Measurements from ENCODE around the gene NAB1. TPM values are rescaled to one million over a fixed set of nuclear protein-coding genes. Genes with fewer than 3 reads are reported as not detected.

Gene NAB1
- total RNA-seq, 2 experiments from 2014 or later: 23.0 to 24.8 TPM

DNA sequence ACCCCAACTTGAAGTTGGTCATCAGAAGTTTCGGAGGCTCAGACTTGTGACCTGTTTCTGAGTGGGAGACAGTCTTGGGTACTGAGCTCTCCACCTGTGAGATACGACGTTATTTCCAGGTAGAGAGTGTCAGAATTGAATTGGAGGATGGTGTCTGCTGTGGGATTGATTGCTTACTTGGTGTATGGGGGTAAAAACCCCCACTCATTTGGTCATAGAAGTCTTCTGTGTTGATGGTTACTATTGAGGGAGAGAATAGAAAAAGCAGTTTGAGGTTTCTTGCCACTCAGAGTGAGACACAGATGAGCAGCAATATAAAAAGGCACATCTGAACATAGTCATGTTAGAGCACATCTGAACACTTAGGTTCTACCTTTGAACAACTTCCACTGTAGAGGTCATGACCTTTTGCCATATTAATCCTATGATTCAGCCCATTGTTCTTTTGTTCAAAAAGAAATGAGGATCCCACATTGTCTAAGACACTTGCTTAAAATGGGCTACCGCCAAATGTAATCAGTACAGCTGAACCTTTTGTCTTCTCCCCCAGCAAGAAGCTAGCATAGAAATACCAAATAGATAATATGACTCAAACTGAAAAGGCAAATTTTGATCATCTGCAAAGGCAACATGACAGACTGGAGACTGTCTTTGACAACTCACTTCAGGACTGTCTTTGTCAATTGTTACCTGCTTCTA lies 73.3 kb downstream of the NAB1 start:
- H3K36me3 Mint-ChIP-seq (ENCODE audit: low read depth): no peaks in the 10 kb centered on the region
- TF ChIP-seq, protein P1, sequence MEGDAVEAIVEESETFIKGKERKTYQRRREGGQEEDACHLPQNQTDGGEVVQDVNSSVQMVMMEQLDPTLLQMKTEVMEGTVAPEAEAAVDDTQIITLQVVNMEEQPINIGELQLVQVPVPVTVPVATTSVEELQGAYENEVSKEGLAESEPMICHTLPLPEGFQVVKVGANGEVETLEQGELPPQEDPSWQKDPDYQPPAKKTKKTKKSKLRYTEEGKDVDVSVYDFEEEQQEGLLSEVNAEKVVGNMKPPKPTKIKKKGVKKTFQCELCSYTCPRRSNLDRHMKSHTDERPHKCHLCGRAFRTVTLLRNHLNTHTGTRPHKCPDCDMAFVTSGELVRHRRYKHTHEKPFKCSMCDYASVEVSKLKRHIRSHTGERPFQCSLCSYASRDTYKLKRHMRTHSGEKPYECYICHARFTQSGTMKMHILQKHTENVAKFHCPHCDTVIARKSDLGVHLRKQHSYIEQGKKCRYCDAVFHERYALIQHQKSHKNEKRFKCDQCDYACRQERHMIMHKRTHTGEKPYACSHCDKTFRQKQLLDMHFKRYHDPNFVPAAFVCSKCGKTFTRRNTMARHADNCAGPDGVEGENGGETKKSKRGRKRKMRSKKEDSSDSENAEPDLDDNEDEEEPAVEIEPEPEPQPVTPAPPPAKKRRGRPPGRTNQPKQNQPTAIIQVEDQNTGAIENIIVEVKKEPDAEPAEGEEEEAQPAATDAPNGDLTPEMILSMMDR (IDR thresholded peaks at IDR 0.05): no peak
- no peaks in the 10 kb centered on the region for H3K27me3 Mint-ChIP-seq
- ChIA-PET POLR2A (interaction anchor here (0.6 to 1.5 kb wide), 9 partner anchors 10 to 188 kb away, joined by 3 to 8 read pairs (median 3); partner anchors contain the start of gene NEMP2), CTCF (interaction anchor here (1.0 kb wide), 1 partner anchor 43 kb away, joined by 4 read pairs; no protein-coding TSS in a partner anchor)
- DNase-seq (peak; percentile 51), ATAC-seq (peak; percentile 68)
- H3K27ac Mint-ChIP-seq: peak overlapping the region; percentile 95
- peak overlapping the region; percentile 63 for H3K4me3 Mint-ChIP-seq
- peaks cover 77% of the 10 kb centered on the region for H3K4me1 Mint-ChIP-seq (ENCODE audit: low read depth)
- H3K9me3 Mint-ChIP-seq: no peaks in the 10 kb centered on the region
- intact Hi-C loops (cut with micrococcal nuclease): loop anchor here (1.0 to 2.0 kb wide), 4 partner anchors 27 to 73 kb away; partner anchors contain the start of gene NAB1

DNA sequence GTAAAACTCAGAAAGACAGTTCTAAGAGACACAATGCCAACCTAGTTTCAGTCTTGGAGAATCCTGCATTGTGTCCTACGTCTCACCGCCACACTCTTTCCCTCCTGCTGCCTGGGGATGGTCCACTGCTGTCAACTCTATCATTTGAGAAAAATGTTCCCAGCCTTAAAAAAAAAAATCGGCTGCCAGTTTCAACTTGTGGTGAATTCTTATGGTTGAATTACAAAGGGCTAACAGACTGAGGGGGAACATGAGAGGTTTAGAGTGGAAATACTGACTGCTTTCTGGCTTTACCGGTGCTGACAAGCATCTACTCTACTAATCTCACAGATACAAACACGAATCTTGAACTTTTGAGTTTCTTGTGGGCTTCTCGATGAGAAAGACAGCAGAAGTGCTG lies 74.0 kb downstream of the NAB1 start:
- peak overlapping the region; percentile 63 for H3K4me3 Mint-ChIP-seq
- POLR2A ChIA-PET: interaction anchor here (0.6 to 1.5 kb wide), 7 partner anchors 10 to 189 kb away, joined by 3 to 8 read pairs (median 3); partner anchors contain the start of gene NEMP2
- no peaks in the 10 kb centered on the region for H3K36me3 Mint-ChIP-seq (ENCODE audit: low read depth)
- no peaks in the 10 kb centered on the region for H3K27me3 Mint-ChIP-seq
- H3K9me3 Mint-ChIP-seq: no peaks in the 10 kb centered on the region
- TF ChIP-seq, protein P1 (IDR thresholded peaks at IDR 0.05): no peak
- CTCF ChIA-PET: interaction anchor here (1.0 kb wide), 1 partner anchor 44 kb away, joined by 4 read pairs; no protein-coding TSS in a partner anchor
- peaks cover 71% of the 10 kb centered on the region for H3K4me1 Mint-ChIP-seq (ENCODE audit: low read depth)
- peak overlapping the region; percentile 95 for H3K27ac Mint-ChIP-seq
- ATAC-seq (peak; percentile 50), DNase-seq (peak; percentile 43)
- intact Hi-C loops (cut with micrococcal nuclease): loop anchor here (1.0 to 2.0 kb wide), 4 partner anchors 28 to 74 kb away; partner anchors contain the start of gene NAB1

DNA sequence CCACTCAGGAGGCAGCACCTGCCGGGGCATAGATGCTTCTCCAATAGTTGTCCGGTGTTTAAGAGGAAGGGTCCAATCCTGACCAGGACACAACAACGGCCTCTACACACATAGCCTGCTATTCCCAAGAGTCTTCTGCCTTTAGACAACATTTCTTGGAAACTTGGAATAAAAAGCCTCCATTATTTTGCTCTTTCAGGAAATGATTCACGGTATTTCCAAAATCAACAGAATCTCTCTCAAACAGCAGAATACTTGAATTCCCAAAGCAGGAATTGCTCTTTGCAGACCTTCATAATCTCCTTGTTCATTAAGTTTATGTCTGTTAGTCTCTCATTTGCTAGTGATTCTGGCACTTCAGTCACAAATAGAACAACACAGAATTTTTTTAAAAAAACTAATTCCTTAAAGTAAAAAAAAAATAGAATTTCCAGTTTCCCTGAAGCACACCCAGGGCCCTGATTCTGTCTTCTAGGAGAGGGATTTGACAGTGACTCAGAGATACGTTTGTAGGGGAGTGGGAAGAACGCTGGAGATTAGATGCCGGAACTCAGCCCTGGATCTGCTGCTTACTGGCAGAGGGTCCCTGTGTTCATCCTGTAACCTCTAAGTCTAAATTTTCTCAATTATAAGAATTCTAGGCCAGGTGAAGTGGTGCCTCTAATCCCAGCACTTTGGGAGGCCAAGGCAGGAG lies 74.7 kb downstream of the NAB1 start:
- TF ChIP-seq, protein P1 (IDR thresholded peaks at IDR 0.05): no peak
- ChIA-PET CTCF (no interaction called here), POLR2A (no interaction called here)
- DNase-seq (no peak), ATAC-seq (no peak)
- Mint-ChIP-seq H3K4me3 (peak overlapping the region; percentile 63), H3K4me1 (ENCODE audit: low read depth) (peaks cover 64% of the 10 kb centered on the region), H3K27ac (peak overlapping the region; percentile 95), H3K36me3 (ENCODE audit: low read depth) (no peaks in the 10 kb centered on the region), H3K9me3 (no peaks in the 10 kb centered on the region), H3K27me3 (no peaks in the 10 kb centered on the region)
- intact Hi-C loops (cut with micrococcal nuclease): loop anchor here (2.0 kb wide), 3 partner anchors 29 to 75 kb away; partner anchors contain the start of gene NAB1

DNA sequence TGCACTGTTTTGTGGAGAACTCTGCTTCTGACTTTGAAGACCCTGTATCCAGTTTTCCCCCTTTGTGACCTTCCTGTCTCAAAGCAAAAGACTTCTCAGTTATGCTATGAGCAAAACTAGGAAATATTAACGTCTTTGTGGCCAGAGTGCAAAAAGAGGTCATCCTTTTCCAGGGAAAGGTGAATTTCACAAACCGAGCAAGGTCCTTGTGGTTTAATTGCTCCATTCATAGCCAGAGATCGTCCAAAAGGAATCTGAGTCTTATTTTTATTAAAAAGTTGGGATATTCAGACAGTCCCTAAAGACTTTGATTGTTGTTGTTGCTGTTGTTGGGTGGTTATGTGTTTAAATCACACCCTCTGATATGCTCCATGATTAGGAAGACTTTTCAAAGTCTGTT lies 77.4 kb downstream of the NAB1 start:
- intact Hi-C loops (cut with micrococcal nuclease): no loop called here
- Mint-ChIP-seq H3K4me3 (no peak overlapping the region), H3K36me3 (ENCODE audit: low read depth) (no peaks in the 10 kb centered on the region), H3K27me3 (no peaks in the 10 kb centered on the region), H3K9me3 (no peaks in the 10 kb centered on the region), H3K4me1 (ENCODE audit: low read depth) (peaks cover 39% of the 10 kb centered on the region), H3K27ac (no peak overlapping the region)
- CTCF ChIA-PET: interaction anchor here (1.1 kb wide), 1 partner anchor 19 kb away, joined by 3 read pairs; no protein-coding TSS in a partner anchor
- ATAC-seq: no peak
- DNase-seq: no peak
- POLR2A ChIA-PET: interaction anchor here (0.6 kb wide), 1 partner anchor 11 kb away, joined by 3 read pairs; no protein-coding TSS in a partner anchor
- TF ChIP-seq, protein P1 (IDR thresholded peaks at IDR 0.05): no peak

Data from activated CD8-positive, alpha-beta T cell treated with anti-CD3 and anti-CD28 coated beads for 36 hours (primary cell).